Breast epithelium (tissue), 4 donors: ENCODE measurements around the gene KLHDC4. TPM values are rescaled to one million over a fixed set of nuclear protein-coding genes. Genes with fewer than 3 reads are reported as not detected.
A peak's percentile ranks its signal among the peaks of the same experiment; 100 is the strongest.
"Not testable (repeated sequence)": the region's sequence is repeated elsewhere in the genome, so short reads cannot be mapped to it uniquely, and the experiment has no call there.

ENCODE experiments used
- DNase-seq, 2 donors: peaks; one replicate each; pipeline ENCODE4 v3.0.0-alpha.2; 2019; ENCODE audit warnings: low spot score in 2 of 2
- H3K27ac ChIP-seq, 2 donors: fragments of 200-600 bp; sonication (generic) in 1 of 2; one replicate each; pipeline ENCODE4 v1.5.1; 2016 to 2019; ENCODE audit warnings: mild to moderate bottlenecking in 1 of 2
- H3K27me3 ChIP-seq, 2 donors: fragments of 200-600 bp; sonication (generic) in 1 of 2; one replicate each; pipeline versions ENCODE4 v1.5.1 to v1.6.0; 2017 to 2019; ENCODE audit warnings: control low read depth in 1 of 2, mild to moderate bottlenecking in 1 of 2
- H3K36me3 ChIP-seq: fragments of 200-600 bp; one replicate; pipeline ENCODE4 v1.5.1; 2019
- H3K4me1 ChIP-seq, 2 donors: fragments of 200-600 bp; sonication (generic); one replicate each; pipeline ENCODE4 v1.5.1; 2016 to 2019; ENCODE audit warnings: control low read depth in 1 of 2
- H3K4me3 ChIP-seq, 3 donors: fragments of 200-600 bp; sonication (generic); 1 replicate in 2 of 3; 2 replicates in 1 of 3; pipeline ENCODE4 v1.5.1; 2016 to 2019; ENCODE audit warnings: mild to moderate bottlenecking in 3 of 3, moderate library complexity in 2 of 3
- H3K9me3 ChIP-seq, 2 donors: fragments of 200-600 bp; sonication (generic) in 1 of 2; one replicate each; pipeline ENCODE4 v1.5.1; 2016 to 2019; ENCODE audit warnings: control low read depth in 1 of 2
- POLR2A ChIP-seq: fragments of 450-650 bp; IDR thresholded peaks from one replicate; pipeline ENCODE4 v1.6.1; 2016; ENCODE audit warnings: antibody characterized with exemption, mild to moderate bottlenecking, moderate library complexity
- POLR2AphosphoS5 ChIP-seq, 3 donors: sonication (generic); formaldehyde crosslinking; IDR thresholded peaks; one replicate each; pipeline ENCODE4 v1.6.1; 2017; ENCODE audit warnings: antibody characterized with exemption in 3 of 3
- intact Hi-C: fragments of 100-400 bp; cut with DNase I; formaldehyde crosslinking; loops from one replicate; pipeline ENCODE4 v1.15.1; 2023; ENCODE audit warnings: low total_unique reads
- total RNA-seq, 3 donors: library from RNA; depleted of rRNA; stranded (reverse); fragments of >200 nt; gene quantifications; one replicate each; pipeline ENCODE4 v1.1.0, GENCODE V29; 2016
- TF ChIP-seq, protein P1 (sequence below), 3 donors: fragments of 450-650 bp; IDR thresholded peaks; one replicate each; pipeline ENCODE4 v1.5.1; 2016 to 2017; ENCODE audit warnings: antibody characterized with exemption in 3 of 3, mild to moderate bottlenecking in 3 of 3, moderate library complexity in 3 of 3

Gene KLHDC4
- total RNA-seq: 10 to 100 TPM; 25.9 to 35.6 (median 32.4) TPM

DNA sequence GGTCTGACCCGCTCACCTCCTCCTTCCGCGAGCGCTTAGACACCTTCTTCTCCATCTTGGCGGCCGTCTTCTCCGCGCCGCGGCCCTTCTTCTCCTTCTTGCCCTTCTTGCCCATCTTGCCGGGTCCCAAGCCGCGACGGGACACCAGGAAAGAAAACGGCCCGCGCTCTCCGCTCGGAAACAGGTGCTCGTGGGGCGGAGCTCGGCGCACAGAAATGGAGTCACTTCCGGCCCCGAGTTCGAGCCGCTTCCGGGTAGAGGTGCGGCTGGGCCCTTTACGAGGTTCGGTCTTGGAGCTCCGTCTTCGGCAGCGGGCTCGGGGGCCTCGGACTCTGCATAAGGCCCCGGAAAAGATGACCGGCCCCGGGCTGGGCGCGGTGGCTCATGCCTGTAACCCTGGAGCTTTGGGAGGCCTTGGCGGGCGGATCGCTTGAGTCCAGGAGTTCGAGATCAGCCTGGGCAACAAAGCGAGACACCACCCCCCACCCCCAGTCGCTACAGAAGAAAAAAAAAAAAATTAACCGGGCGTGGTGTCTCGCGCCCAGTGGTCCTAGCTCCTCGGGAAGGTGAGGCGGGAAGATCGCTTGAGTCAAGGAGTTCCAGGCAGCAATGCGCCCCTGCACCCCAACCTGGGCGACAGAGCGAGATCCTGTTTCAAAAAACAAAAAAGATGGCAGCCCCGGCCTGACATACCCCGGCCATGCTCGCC, at the start of gene KLHDC4:
KLHDC4 (minus strand) TSS at position 211 of the 709 bp plus-strand sequence; CDS start at position 115, 96 bp downstream.
- TF ChIP-seq POLR2AphosphoS5 (IDR thresholded peaks at IDR 0.05) (peak; percentile 64 to 93 (median 86)), POLR2A (peak; percentile 41)
- TF ChIP-seq, protein P1, sequence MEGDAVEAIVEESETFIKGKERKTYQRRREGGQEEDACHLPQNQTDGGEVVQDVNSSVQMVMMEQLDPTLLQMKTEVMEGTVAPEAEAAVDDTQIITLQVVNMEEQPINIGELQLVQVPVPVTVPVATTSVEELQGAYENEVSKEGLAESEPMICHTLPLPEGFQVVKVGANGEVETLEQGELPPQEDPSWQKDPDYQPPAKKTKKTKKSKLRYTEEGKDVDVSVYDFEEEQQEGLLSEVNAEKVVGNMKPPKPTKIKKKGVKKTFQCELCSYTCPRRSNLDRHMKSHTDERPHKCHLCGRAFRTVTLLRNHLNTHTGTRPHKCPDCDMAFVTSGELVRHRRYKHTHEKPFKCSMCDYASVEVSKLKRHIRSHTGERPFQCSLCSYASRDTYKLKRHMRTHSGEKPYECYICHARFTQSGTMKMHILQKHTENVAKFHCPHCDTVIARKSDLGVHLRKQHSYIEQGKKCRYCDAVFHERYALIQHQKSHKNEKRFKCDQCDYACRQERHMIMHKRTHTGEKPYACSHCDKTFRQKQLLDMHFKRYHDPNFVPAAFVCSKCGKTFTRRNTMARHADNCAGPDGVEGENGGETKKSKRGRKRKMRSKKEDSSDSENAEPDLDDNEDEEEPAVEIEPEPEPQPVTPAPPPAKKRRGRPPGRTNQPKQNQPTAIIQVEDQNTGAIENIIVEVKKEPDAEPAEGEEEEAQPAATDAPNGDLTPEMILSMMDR (IDR thresholded peaks at IDR 0.05): no peak
- intact Hi-C loops: no loop called here
- H3K4me1 ChIP-seq: no peaks in the 10 kb centered on the region
- DNase-seq: peak; percentile 81 to 85
- H3K27me3 ChIP-seq: no peaks in the 10 kb centered on the region
- no peaks in the 10 kb centered on the region for H3K9me3 ChIP-seq
- peak within 1 kb of the TSS; percentile 87 to 89 for H3K27ac ChIP-seq
- no peaks in the 10 kb centered on the region for H3K36me3 ChIP-seq
- H3K4me3 ChIP-seq: peak within 1 kb of the TSS; percentile 88 to 99 (median 91)

DNA sequence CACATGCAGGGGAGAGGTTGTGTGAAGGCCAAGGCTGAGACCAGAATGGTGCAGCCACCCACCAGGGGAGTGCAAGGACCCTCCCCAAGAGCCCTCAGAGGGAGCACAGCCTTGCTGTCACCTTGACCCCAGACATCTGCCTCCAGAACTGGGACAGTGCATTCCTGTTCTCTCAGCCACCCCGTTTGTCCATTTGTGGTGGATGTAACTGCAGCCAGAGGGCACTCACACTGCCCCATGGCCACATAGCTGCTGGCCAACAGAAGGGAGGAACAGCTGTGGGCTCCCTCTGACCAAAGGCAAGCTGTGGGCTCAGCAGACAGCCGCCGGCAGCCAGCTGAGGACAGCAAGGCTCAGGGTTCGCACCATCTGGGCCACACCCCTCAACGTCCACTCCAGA, 49.8 kb upstream of the KLHDC4 start:
- Histone ChIP-seq H3K27me3 (no peaks in the 10 kb centered on the region), H3K9me3 (peaks cover 21 to 26% of the 10 kb centered on the region in 2 donors), H3K27ac (no peak overlapping the region), H3K4me1 (no peaks in the 10 kb centered on the region), H3K36me3 (no peaks in the 10 kb centered on the region), H3K4me3 (no peak overlapping the region)
- DNase-seq: no peak
- TF ChIP-seq POLR2AphosphoS5 (IDR thresholded peaks at IDR 0.05) (no peak), POLR2A (no peak)
- TF ChIP-seq, protein P1 (IDR thresholded peaks at IDR 0.05): no peak
- intact Hi-C loops: no loop called here

DNA sequence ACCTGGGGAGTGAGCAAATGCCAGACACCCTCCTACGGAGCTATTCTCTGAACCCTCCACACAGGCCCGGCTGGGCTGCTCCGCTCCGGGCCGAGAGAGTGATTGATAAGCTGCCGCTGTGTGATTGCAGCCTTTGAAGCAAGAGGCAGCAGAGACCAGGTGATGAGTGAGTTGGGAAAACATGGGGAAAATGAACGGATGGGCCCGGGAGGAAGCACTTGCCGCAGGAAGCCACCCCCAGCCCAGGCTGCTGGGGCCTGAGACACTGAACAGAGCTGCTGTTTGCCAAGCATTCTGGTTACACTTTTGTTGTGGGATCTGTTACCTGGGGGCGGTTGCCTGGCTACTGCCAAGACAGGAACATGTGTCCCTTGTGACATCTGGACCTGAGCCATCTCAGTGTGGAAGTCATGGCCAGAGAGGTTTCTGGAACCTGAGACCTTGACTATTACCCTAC, 46.4 kb upstream of the KLHDC4 start:
- Histone ChIP-seq H3K9me3 (peaks cover 10 to 12% of the 10 kb centered on the region in 2 donors), H3K27ac (no peak overlapping the region), H3K27me3 (no peaks in the 10 kb centered on the region), H3K4me3 (no peak overlapping the region), H3K36me3 (no peaks in the 10 kb centered on the region), H3K4me1 (no peaks in the 10 kb centered on the region)
- TF ChIP-seq, protein P1 (IDR thresholded peaks at IDR 0.05): no peak
- TF ChIP-seq POLR2A (no peak), POLR2AphosphoS5 (IDR thresholded peaks at IDR 0.05) (no peak)
- intact Hi-C loops: no loop called here
- no peak for DNase-seq

DNA sequence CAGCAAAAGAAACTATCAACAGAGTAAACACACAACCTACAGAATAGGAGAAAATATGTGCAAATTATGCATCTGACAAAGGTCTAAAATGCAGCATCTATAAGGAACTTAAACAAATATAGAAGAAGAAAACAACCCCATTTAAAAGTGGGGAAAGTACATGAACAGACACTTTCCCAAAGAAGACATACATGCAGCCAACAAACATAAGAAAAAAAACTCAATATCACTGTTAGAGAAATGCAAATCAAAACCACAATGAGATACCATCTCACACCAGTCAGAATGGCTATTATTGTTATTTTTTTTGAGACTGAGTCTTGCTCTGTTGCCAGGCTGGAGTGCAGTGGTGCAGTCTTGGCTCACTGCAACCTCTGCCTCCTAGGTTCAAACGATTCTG, 45.7 kb upstream of the KLHDC4 start:
- H3K36me3 ChIP-seq, DNase-seq, intact Hi-C loops, H3K4me1 ChIP-seq, H3K9me3 ChIP-seq, H3K27me3 ChIP-seq, H3K4me3 ChIP-seq, H3K27ac ChIP-seq: not testable (repeated sequence)

DNA sequence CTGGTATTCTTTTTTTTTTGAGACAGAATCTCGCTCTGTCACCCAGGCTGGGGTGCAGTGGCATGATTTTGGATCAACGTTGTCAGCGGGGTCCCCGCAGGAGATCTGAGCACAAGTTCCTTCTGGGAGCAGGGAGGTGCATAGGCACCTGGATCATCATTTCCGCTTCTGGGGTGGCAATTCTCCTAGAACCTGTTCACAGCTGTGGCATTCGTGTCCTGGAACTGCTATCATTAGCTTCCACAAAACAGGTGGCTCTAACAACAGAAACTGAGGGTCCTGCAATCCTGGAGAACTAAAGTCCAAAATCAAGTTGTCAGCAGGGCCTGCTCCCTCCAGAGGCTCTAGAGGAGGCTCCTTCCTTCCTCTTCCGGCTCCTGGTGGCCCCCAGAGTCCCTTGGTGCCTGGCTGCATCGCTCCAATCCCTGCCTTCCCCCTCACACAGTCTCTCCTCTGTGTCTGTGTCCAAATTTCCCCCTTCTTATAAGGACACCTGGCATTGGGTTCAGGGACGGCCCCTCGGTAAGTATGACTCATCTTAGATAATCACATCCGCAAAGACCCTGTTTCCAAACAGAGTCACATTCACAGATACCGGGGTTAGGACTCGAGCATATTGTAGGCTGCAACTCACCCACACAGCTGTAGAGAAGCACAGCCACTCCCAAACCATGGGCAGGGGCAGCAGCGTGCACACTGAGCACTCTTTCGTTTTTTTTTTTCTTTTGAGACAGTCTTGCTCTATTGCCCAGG, 43.5 kb upstream of the KLHDC4 start:
- TF ChIP-seq POLR2A: no peak
- TF ChIP-seq, protein P1 (IDR thresholded peaks at IDR 0.05): no peak
- no peak for TF ChIP-seq POLR2AphosphoS5 (IDR thresholded peaks at IDR 0.05)
- Histone ChIP-seq H3K9me3 (no peaks in the 10 kb centered on the region), H3K27ac (no peak overlapping the region), H3K4me3 (no peak overlapping the region), H3K27me3 (no peaks in the 10 kb centered on the region), H3K36me3 (no peaks in the 10 kb centered on the region), H3K4me1 (no peaks in the 10 kb centered on the region)
- intact Hi-C loops: no loop called here
- DNase-seq: no peak
